ENCODE measurements around the gene TNC. TPM values are rescaled to one million over a fixed set of nuclear protein-coding genes. Genes with fewer than 3 reads are reported as not detected.

Gene TNC
- polyA plus RNA-seq, 4 donors = 368 to 466 (median 447) TPM

DNA sequence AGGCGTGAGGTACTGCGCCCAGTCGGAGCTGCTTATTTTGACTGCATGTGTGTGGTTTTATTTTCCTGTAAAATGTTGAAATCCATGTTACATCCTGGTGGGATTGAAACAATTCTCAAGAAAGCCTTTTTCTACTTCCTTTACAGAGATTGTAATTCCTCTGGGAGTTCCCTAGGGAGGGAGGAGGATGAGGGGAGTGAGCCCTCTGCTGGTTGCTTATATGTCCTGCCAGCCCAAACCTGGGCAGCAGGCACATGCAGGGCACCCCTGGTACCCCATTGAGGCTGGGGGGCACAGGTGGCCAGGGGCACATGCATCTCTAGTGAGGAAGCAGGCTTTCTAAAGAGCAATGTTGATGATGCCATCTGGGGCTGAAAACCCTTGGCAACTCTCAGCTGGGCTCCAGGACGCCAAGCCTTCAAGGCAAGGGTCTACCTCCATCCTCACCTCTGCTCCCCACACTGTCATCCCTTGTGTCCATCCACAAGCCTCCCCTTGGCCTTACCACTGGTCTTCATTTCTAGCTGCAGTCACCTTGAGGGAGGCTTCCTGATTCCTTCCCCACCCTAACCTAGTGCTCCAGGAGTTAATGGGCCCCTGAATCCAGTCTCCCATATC lies 102.8 kb downstream of the TNC start:
- DNase-seq (ENCODE audit: low read depth in 4 of 4, low spot score in 2 of 4) = peak in 2 of 4 donors; percentile 11 to 23

- DNase-seq (ENCODE audit: low read depth in 4 of 4, low spot score in 2 of 4) = no peak
Measured at GRCh38 chr9:115014438-115014837, 103.5 kb downstream of the TNC start.

- DNase-seq (ENCODE audit: low read depth in 4 of 4, low spot score in 2 of 4) = peak in 3 of 4 donors; percentile 15 to 40 (median 37)
Measured at GRCh38 chr9:115013998-115014397, 104.0 kb downstream of the TNC start.

DNA sequence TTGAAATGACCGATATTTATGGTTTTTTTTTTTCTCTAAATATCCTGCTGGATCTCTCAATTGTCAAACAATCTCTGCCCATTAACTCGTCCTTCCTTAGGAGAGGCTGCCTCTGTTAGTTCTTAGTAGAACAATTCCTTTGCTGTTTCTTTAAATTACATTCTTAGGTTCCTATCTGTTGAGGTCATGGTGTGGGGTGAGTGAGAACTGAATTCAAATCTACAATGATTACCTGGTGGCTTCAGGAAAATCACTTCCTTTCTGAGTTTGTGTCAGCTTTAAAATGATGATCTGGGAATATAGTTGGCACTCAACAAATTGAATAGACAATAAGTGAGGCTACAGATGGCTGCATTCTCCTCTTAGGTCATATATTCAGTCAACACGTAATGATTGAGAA lies 105.5 kb downstream of the TNC start:
- DNase-seq (ENCODE audit: low read depth in 4 of 4, low spot score in 2 of 4) = no peak

- no peak for DNase-seq (ENCODE audit: low read depth in 4 of 4, low spot score in 2 of 4)
Measured at GRCh38 chr9:115010874-115011273, 107.1 kb downstream of the TNC start.

DNA sequence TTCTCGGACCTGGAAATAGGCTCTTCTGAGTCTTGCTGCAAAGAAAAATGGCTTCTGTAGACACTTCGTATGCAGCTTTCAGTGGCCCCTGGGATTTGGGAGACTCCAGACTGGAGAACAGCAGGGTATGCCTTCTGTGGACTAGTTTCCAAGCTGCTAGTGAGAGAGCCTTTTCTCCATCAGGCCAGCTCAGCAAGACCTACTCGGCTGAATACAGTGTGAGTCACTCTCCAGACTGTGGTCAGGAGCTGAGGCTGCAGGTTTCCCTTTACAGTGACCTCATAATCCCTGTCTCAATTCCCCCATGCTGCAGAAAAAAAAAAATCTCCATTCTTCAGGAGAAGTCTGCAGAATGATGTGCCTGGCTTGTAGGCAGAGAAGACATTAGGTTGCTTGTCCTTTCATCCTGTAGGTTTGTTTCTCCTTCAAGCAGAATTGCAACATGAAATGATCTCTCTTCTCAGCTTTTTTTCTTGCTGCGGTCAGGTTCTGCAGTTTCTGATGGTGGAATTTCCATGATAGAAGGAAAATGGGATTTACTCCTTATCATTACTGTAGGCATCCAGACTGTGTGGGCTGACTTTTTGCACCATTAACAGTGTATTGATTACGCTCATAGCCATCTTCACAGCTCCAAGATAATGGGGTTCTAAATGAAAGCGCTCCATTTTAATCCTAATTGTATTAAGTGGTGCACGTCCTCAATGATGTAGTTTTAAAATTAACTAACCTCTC lies 109.3 kb downstream of the TNC start:
- no peak for DNase-seq (ENCODE audit: low read depth in 4 of 4, low spot score in 2 of 4)

- no peak for DNase-seq (ENCODE audit: low read depth in 4 of 4, low spot score in 2 of 4)
Measured at GRCh38 chr9:115006660-115007059, 111.3 kb downstream of the TNC start.

DNA sequence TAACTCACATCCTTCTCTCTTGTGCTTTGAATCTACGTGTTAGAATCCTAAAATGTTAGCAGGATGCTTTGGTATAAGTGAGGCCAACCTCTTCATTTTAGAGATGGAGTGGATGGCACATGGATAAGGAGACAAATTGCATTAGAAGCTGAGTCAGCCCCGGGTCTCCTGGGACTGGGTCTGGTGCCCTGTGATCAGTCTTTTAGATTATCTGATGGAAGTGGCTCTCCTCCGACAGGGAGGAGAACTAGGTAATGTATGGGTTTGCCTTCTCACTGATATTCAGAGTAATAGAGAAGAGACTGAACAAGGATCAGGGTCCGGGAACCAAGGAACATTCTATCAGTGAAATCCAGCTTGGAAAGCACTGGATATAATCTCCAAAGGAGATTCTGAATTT lies 112.6 kb downstream of the TNC start:
- DNase-seq (ENCODE audit: low read depth in 4 of 4, low spot score in 2 of 4) = no peak

GRCh38 chr9:115004545-115004944 lies 113.4 kb downstream of the TNC start:
- DNase-seq (ENCODE audit: low read depth in 4 of 4, low spot score in 2 of 4) = no peak

DNA sequence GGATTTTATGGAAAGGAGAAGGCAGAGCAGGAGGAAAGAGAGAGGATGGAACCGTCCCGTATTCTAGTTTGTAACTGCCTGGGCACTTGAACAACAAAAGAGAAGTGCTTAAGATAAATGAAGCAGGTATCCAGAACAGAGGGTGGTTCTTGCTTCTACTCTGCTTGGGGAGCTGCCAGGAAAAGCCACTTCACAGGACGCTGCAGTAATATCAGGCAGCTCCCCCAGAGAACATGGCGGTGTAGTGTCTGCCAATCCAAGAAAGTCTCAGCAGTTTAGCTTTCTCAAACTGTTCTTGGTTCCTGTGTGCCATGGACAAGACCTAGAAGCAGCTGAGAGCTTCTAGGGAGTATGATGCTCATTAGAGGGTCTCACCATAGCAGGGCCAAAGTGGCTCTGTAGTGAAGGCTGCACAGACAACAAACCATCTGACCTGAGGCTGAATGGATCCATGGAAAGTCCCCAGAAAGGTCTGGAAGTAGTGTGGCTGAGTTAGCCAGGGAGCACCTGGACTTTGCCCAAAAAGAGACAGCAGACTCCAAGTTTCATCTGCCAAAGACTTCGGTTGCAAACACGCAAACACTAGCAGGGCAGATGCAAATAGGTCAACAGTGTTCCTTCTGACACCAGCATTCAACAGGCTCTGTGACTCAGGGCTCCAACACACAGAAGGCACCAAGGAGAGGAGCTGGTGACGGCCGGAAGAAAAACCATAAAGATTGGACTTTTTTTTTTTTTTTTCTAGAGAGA lies 115.4 kb downstream of the TNC start:
- no peak for DNase-seq (ENCODE audit: low read depth in 4 of 4, low spot score in 2 of 4)

GRCh38 chr9:115000217-115000639 lies 117.7 kb downstream of the TNC start:
- DNase-seq (ENCODE audit: low read depth in 4 of 4, low spot score in 2 of 4) = no peak

DNA sequence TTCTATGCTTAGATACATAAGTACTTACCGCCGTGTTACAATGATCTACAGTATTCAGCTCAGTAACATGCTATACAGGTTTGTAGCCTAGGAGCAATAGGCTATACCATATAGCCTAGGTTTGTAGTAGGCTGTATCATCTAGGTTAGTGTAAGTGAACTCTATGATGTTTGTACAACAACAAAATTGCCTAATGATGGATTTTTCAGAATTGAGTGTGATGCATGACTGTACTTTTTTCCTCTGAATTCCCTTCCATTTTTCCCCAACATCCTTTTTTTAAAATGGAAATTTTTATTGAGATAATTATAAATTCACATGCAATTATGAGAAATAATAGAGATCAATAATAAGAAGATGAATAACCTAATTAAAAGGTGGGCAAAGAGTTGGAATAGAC lies 119.6 kb downstream of the TNC start:
- DNase-seq (ENCODE audit: low read depth in 4 of 4, low spot score in 2 of 4) = no peak

GRCh38 chr9:114995681-114996221 lies 122.2 kb downstream of the TNC start:
- DNase-seq (ENCODE audit: low read depth in 4 of 4, low spot score in 2 of 4) = no peak

GRCh38 chr9:114994768-114995167 lies 123.2 kb downstream of the TNC start:
- DNase-seq (ENCODE audit: low read depth in 4 of 4, low spot score in 2 of 4) = no peak

DNA sequence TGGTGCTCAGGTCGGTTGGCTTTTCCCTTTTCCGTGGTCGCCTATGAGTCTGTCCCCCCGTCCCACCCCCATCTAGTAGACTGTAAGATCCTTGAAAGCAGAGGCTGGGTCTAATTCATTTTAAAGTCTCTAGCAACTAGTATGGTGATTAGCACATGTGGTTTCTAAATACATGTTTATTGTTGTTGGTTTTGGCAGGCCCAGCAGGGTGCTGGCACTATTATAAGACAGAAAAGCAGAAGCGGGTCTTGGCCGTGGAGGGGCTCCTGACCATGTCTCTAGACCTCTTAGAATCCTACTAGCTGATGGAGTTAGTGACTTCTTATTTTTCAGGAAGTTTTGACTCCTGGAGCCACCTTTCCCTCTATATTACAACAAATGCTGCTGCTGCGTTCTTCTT lies 126.1 kb downstream of the TNC start:
- DNase-seq (ENCODE audit: low read depth in 4 of 4, low spot score in 2 of 4) = no peak

GRCh38 chr9:114990901-114991300 lies 127.1 kb downstream of the TNC start:
- DNase-seq (ENCODE audit: low read depth in 4 of 4, low spot score in 2 of 4) = no peak

DNA sequence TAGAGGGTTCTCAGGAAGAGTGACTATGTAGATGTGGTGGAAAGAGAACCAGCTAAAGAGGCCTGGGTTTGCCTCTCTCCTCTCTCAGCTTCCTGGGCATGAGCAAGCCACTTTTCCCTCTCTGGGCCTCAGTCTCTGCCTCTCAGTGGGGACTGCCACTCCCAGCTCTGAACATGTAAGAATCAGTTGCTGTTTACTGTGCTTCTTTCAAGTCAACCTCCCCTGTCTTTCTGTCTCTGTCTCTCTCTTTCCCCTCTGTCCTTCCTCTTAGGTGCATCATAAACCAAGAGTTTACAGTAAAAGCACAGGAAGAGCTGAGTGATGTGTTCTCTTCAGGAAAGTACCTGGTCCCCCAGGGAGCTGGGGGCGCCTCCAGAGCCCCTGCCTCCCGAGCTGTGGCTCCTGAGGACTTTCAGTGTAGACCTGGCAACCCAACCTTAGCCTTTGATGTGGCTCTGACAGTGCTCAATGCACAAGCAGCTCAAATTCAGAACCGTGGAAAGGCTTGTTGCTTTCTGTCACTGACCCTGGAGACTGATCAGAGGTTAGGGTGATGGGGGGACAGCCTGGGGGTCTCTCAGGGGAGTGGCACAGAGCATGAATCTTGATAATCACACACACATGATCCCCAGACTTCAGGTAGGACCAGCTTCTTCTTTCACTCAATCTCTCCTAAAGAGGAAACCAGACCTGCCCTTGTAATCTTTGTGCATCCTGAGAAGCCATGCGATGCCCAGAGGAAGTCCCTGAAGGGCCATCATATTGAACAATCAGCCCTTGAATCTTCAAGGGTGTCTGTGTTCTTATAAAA lies 128.2 kb downstream of the TNC start:
- DNase-seq (ENCODE audit: low read depth in 4 of 4, low spot score in 2 of 4) = no peak

DNA sequence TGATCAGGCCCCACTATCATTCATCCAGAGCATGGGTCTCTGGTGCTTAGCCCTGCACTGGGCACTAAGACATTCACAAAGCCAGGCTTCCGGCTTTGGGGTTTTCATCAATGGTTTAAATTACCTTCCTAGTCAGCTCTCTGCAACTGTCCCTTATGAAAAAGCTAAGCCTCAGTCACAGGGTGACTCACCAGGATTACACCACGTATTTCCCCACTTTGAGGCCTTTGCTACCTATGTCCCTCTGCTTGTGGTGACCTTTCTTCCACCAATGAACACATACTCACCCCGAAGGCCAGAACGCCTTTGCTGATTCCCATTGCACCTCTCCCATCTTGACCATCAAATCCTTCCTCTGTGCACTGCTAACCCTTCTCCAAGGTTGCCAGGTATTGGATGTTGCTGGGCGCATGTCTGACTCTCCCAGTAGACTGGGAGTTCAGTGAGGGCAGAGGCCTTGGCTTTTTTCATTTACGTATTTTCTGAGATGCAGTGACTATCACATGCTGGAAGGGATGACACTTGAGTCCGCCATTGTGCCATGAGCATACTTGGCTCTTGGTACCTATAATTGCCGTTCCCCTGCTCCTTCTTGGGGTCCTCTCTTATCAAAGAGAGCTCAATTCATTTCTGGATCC lies 128.9 kb downstream of the TNC start:
- no peak for DNase-seq (ENCODE audit: low read depth in 4 of 4, low spot score in 2 of 4)

DNA sequence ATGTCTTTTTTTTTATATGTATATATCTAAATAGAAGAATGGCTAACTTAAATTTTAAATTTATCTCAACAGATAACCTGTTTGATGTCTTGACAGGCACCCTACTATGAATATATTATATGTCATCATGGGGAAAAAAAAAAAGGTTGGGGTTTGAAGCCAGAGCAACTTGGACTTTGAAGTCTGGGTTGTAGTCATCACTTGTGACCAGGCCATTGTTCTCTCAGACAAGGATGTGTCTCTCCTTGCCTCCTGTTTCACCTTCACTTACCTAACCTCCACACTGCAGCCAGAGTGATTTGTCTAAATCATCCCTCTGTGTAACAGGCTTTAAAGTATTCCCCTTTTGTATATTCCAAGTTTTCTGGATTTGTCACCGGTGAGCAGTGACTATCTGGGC lies 130.8 kb downstream of the TNC start:
- DNase-seq (ENCODE audit: low read depth in 4 of 4, low spot score in 2 of 4) = no peak

DNA sequence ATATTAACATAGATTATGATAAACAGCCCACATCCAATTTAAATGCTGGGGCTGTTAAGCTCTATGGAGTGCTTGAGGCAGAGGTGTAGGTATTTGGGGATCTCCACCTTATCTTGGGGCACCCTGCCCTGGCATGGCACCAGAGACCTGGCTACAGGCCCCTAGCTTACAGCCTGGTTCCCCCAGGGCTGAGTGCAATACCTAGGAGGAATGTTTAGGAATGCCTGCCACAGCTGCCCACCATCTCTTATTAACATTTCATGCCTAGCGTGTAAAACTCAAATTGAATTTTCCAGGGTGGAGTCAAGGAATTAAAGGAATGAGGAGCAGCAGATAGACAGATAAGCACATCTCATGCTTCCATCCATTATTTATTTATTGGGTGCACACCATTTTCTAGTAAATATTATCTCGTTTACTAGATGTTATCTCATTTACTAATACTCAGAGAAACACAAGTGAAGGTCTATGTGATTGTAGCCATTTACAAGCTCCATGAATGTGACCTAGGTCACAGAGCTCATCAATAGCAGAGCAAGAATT lies 131.9 kb downstream of the TNC start:
- DNase-seq (ENCODE audit: low read depth in 4 of 4, low spot score in 2 of 4) = no peak
